Smooth muscle cell (in vitro differentiated cells): ENCODE data around the gene WDR91. TPM values are rescaled to one million over a fixed set of nuclear protein-coding genes. Genes with fewer than 3 reads are reported as not detected.

Experiments used
- DNase-seq: peaks from one replicate; lab custom pipeline; 2025; ENCODE audit not compliant: unreplicated experiment; lab: John Stamatoyannopoulos, UW
- H2AFZ ChIP-seq: fragments of 200-600 bp; sonication (generic); 2 replicates; pipeline ENCODE4 v1.6.0; 2016; ENCODE audit warnings: antibody characterized with exemption, low read depth, mild to moderate bottlenecking
- H3F3A ChIP-seq: fragments of 200-600 bp; sonication (generic); 2 replicates; pipeline ENCODE4 v1.6.0; 2017; ENCODE audit warnings: antibody characterized with exemption, low read depth
- H3K27ac ChIP-seq: fragments of 200-600 bp; sonication (generic); 2 replicates; pipeline ENCODE4 v1.5.1; 2016; ENCODE audit warnings: low read depth, mild to moderate bottlenecking
- H3K27me3 ChIP-seq: fragments of 200-600 bp; sonication (generic); 2 replicates; pipeline ENCODE4 v1.6.1; 2016; ENCODE audit warnings: low read depth, mild to moderate bottlenecking
- H3K36me3 ChIP-seq: fragments of 200-600 bp; sonication (generic); 2 replicates; pipeline ENCODE4 v1.5.1; 2016; ENCODE audit warnings: low read depth
- H3K4me1 ChIP-seq: fragments of 200-600 bp; sonication (generic); 2 replicates; pipeline ENCODE4 v1.5.1; 2016; ENCODE audit warnings: low read depth
- H3K4me2 ChIP-seq: fragments of 200-600 bp; sonication (generic); 2 replicates; pipeline ENCODE4 v1.6.0; 2016; ENCODE audit warnings: mild to moderate bottlenecking
- H3K4me3 ChIP-seq: fragments of 200-600 bp; sonication (generic); 2 replicates; pipeline ENCODE4 v1.5.1; 2016; ENCODE audit warnings: mild to moderate bottlenecking
- H3K79me2 ChIP-seq: fragments of 200-600 bp; sonication (generic); 2 replicates; pipeline ENCODE4 v1.6.0; 2016; ENCODE audit warnings: low read depth, mild to moderate bottlenecking
- H3K9ac ChIP-seq: fragments of 200-600 bp; sonication (generic); 2 replicates; pipeline ENCODE4 v1.6.0; 2016; ENCODE audit warnings: low read depth
- H3K9me3 ChIP-seq: fragments of 200-600 bp; sonication (generic); replicated peaks from 2 replicates; pipeline ENCODE4 v1.5.1; 2016; ENCODE audit warnings: low read depth
- H4K20me1 ChIP-seq: fragments of 200-600 bp; sonication (generic); 2 replicates; pipeline ENCODE4 v1.6.0; 2016; ENCODE audit warnings: low read depth
- CTCF ChIP-seq: fragments of 200-600 bp; sonication (generic); IDR thresholded peaks from 2 replicates; pipeline ENCODE4 v1.5.1; 2017; ENCODE audit warnings: borderline replicate concordance, mild to moderate bottlenecking, antibody characterized with exemption; ENCODE audit not compliant: insufficient read depth, poor library complexity, severe bottlenecking
- WGBS: methylation state at CpG from one replicate; pipeline ENCODE4 v1.1.7; 2016; ENCODE audit warnings: low lambda C conversion rate; 5-methylcytosine and 5-hydroxymethylcytosine counted together
- polyA plus RNA-seq: library from polyadenylated mRNA; unstranded; fragments of >200 nt; fragmentation: Nextera tagmentation; extraction: Ambion mirVana; gene quantifications from 2 replicates; pipeline ENCODE4 v1.2.1, GENCODE V29; 2016
- total RNA-seq: library from RNA; depleted of rRNA; stranded (reverse); fragments of >200 nt; gene quantifications from 2 replicates; pipeline ENCODE4 v1.2.3, GENCODE V29; 2014

Gene WDR91
- total and polyA plus RNA-seq, 2 experiments from 2014 or later = 6.6 to 6.8 TPM

GRCh38 chr7:135189961-135190360 lies 21.4 kb downstream of the WDR91 start:
- H3F3A ChIP-seq = no peaks in the 10 kb centered on the region
- H3K27me3 ChIP-seq = no peaks in the 10 kb centered on the region
- no peaks in the 10 kb centered on the region for H3K79me2 ChIP-seq
- H3K4me2 ChIP-seq = no peak overlapping the region
- H3K4me3 ChIP-seq = no peak overlapping the region
- TF ChIP-seq CTCF = no peak
- 67% methylated on average over 4 of the region's 4 CpGs for WGBS
- peaks cover 4% of the 10 kb centered on the region for H3K36me3 ChIP-seq
- H3K9ac ChIP-seq = no peak overlapping the region
- H4K20me1 ChIP-seq = no peaks in the 10 kb centered on the region
- H3K4me1 ChIP-seq = no peaks in the 10 kb centered on the region
- H3K9me3 ChIP-seq = no peaks in the 10 kb centered on the region
- no peak overlapping the region for H2AFZ ChIP-seq
- DNase-seq = no peak
- H3K27ac ChIP-seq = no peak overlapping the region

- Histone ChIP-seq H3K27ac (no peak overlapping the region), H3K27me3 (no peaks in the 10 kb centered on the region), H3K4me2 (no peak overlapping the region), H3K4me1 (no peaks in the 10 kb centered on the region), H3K9me3 (no peaks in the 10 kb centered on the region), H3K36me3 (peaks cover 12% of the 10 kb centered on the region), H2AFZ (no peak overlapping the region), H3F3A (no peaks in the 10 kb centered on the region), H3K4me3 (no peak overlapping the region), H3K9ac (no peak overlapping the region), H4K20me1 (no peaks in the 10 kb centered on the region), H3K79me2 (no peaks in the 10 kb centered on the region)
- TF ChIP-seq CTCF = no peak
- DNase-seq = no peak
- WGBS = 94% methylated on average over 6 of the region's 6 CpGs
These were observed 22.1 kb downstream of the WDR91 start for GRCh38 chr7:135189221-135189662.

- Histone ChIP-seq H3F3A (no peaks in the 10 kb centered on the region), H3K4me3 (no peak overlapping the region), H4K20me1 (no peaks in the 10 kb centered on the region), H3K79me2 (no peaks in the 10 kb centered on the region), H3K27ac (no peak overlapping the region), H2AFZ (no peak overlapping the region), H3K4me1 (no peaks in the 10 kb centered on the region), H3K36me3 (peaks cover 14% of the 10 kb centered on the region), H3K9me3 (peaks cover 2% of the 10 kb centered on the region), H3K27me3 (no peaks in the 10 kb centered on the region), H3K4me2 (no peak overlapping the region), H3K9ac (no peak overlapping the region)
- DNase-seq = no peak
- WGBS = 64% methylated on average over 12 of the region's 12 CpGs
- no peak for TF ChIP-seq CTCF
These were observed 22.9 kb downstream of the WDR91 start for GRCh38 chr7:135188298-135188984.

- no peak overlapping the region for H3K27ac ChIP-seq
- H3K9ac ChIP-seq = no peak overlapping the region
- no peak for DNase-seq
- TF ChIP-seq CTCF = no peak
- no peaks in the 10 kb centered on the region for H3K4me1 ChIP-seq
- no peaks in the 10 kb centered on the region for H3F3A ChIP-seq
- no peaks in the 10 kb centered on the region for H4K20me1 ChIP-seq
- peaks cover 20% of the 10 kb centered on the region for H3K36me3 ChIP-seq
- H3K9me3 ChIP-seq = peaks cover 10% of the 10 kb centered on the region
- no peak overlapping the region for H3K4me3 ChIP-seq
- 97% methylated on average over 12 of the region's 12 CpGs for WGBS
- H3K27me3 ChIP-seq = no peaks in the 10 kb centered on the region
- no peaks in the 10 kb centered on the region for H3K79me2 ChIP-seq
- no peak overlapping the region for H3K4me2 ChIP-seq
- no peak overlapping the region for H2AFZ ChIP-seq
These were observed 24.5 kb downstream of the WDR91 start for GRCh38 chr7:135186841-135187253.
